HG03196 (cell line): ENCODE results near the gene STRIP2.
"Not testable (repeated sequence)": the region's sequence is repeated elsewhere in the genome, so short reads cannot be mapped to it uniquely, and the experiment has no call there.

ENCODE experiments used
- ATAC-seq: cut with Tn5 transposase; IDR thresholded peaks from one replicate; pipeline ENCODE4 v1.9.1; 2021; ENCODE audit not compliant: unreplicated experiment

The STRIP2 gene

GRCh38 chr7:129523924-129524323, 89.7 kb downstream of the STRIP2 start:
- no peak for ATAC-seq

GRCh38 chr7:129524405-129524804, 90.2 kb downstream of the STRIP2 start:
- ATAC-seq, result not testable (repeated sequence)

- ATAC-seq, result no peak
Observed at GRCh38 chr7:129525225-129525862, 91.1 kb downstream of the STRIP2 start.

GRCh38 chr7:129529643-129530042, 95.4 kb downstream of the STRIP2 start:
- no peak for ATAC-seq

GRCh38 chr7:129530795-129531391, 96.7 kb downstream of the STRIP2 start:
- ATAC-seq, result no peak

- ATAC-seq, result no peak
Observed at GRCh38 chr7:129531721-129532120, 97.5 kb downstream of the STRIP2 start.

GRCh38 chr7:129532375-129532774, 98.1 kb downstream of the STRIP2 start:
- no peak for ATAC-seq

- not testable (repeated sequence) for ATAC-seq
Observed at GRCh38 chr7:129534558-129535274, 100.5 kb downstream of the STRIP2 start.

- ATAC-seq, result no peak
Observed at GRCh38 chr7:129535896-129536295, 101.7 kb downstream of the STRIP2 start.

GRCh38 chr7:129536323-129536722, 102.1 kb downstream of the STRIP2 start:
- no peak for ATAC-seq
